T1000 (cell line): ENCODE results near the gene ASIC2.

Experiments used
- DNase-seq: peaks from one replicate; lab custom pipeline; 2025; ENCODE audit warnings: mixed read lengths; lab: John Stamatoyannopoulos, UW

ASIC2 gene

GRCh38 chr17:33202796-33203495 is 90.1 kb downstream of the ASIC2 start:
- no peak for DNase-seq

DNA sequence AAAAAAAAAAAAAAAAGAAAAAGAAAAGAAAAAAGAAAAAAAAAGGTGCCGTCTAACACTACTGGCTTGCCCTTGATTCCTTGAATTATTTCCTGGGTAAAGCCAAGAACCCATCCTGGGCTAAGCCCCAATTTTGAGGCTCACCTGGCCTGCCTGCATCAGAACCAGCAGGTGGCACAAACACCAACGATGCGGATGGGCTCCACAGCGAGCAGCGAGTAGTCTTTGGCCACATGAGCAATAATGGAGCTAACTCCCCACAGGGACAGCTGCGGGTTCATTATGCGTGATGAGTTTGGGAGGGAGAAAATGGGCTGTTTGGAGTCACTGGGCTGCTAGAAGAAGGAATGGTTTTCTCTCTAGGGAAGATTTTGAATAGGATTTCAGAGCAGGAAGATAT is 91.1 kb downstream of the ASIC2 start:
- no peak for DNase-seq

GRCh38 chr17:33201283-33201682 is 91.8 kb downstream of the ASIC2 start:
- DNase-seq, result no peak

DNA sequence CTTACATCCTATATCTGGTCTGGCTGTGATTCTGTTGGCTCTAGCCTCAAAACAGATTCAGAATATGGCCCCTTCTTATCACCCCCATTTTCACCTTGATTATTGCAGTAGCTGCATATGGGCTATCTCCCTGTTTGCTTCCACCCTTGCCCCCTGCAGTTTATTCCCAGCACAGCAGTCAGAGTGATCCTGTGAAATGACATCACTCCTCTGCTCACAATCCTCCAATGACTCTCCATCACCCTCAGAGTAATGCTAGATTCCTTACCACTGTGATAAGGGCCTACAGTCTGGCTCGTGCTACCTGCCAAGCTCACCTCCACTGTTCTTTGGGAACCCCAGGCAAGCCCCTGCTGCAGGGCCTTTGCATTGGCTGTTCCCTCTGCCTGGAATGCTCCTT is 92.5 kb downstream of the ASIC2 start:
- no peak for DNase-seq

- no peak for DNase-seq
Measured at GRCh38 chr17:33199571-33200510, 93.3 kb downstream of the ASIC2 start.

- DNase-seq, result no peak
Measured at GRCh38 chr17:33198954-33199353, 94.1 kb downstream of the ASIC2 start.

GRCh38 chr17:33197342-33197741 is 95.8 kb downstream of the ASIC2 start:
- no peak for DNase-seq

DNA sequence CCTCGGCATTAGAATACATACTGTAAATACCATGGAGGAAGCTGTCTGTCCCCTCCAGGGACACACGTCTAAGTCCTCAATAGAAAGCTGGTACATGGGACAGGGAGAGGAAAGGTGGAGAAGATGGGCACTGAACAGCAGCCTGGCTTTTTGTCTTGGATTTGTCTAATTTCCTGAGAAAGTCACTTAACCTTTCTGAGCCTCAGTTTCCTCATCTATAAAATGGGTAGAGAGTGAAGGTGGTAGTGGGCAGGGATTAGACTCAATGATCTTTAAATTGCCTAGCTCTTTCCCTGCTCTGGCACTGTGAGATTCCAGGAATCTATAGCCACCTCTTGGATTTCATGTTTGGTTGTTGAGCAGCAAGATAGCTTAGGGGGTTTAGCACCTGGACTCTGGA is 96.2 kb downstream of the ASIC2 start:
- no peak for DNase-seq

- DNase-seq, result no peak
Measured at GRCh38 chr17:33192951-33193911, 99.9 kb downstream of the ASIC2 start.

DNA sequence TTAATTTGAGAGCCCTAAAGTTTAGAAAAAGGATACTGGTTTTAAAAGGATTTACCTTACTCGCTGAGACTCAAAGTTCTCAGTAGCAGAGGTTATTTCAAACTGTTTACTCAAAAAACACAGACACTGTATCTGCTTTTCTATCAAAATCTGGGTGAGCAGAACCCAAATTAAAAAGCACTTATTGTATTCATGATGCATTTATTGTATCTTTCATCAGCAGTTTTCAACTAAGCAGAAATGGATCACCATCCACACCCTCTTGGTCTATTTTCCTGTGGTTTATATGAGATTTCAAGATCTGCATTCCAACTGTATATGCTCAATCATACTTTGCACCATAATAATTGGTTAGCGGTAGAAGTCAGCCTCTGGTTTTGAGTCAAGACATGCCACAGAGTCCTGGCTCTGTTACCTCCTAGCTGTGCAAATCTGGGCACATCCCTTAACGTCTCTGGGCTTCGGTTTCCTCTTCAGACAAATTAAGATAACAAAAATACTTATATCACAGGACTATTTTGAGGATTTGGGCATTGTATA is 109.5 kb downstream of the ASIC2 start:
- DNase-seq, result no peak

DNA sequence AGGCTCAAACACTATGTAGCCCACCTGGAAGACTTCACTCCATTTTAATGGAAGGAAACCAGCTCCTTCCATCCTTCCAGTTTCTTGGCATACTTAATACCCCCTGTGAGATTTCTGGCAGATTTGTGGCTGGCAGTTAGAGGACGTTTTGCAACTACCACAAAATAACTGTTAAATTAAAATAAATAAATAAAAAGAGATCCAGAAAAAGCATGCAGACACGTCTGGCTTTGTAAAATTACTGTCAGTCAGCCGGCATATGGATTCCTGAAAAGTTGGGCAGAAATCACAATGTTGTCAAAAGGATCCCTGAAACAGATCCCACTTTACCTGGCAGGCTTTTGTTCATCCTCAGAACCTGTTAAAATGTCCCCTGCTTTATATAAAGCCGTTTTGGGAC is 113.9 kb downstream of the ASIC2 start:
- no peak for DNase-seq

GRCh38 chr17:33178681-33179080 is 114.4 kb downstream of the ASIC2 start:
- DNase-seq, result no peak

DNA sequence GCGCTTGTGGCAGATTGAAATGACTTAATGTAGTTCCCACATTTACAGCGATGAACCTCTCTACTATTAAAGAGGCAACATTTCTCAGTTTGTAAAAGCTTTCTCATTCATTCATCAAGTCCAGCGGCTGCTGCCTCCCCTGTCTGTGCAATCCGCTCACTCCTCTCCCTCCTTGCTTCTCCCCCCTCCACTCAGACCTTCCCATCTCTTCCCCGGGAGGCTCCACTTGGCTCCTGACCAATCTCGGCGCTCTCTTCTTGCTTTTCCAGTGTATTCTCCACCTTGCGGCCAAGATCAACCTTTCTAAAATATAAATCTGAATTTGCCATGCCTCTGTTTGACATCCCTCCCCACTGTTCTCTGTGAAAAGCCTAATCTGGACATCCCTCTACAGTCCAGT is 117.5 kb downstream of the ASIC2 start:
- DNase-seq, result no peak

DNA sequence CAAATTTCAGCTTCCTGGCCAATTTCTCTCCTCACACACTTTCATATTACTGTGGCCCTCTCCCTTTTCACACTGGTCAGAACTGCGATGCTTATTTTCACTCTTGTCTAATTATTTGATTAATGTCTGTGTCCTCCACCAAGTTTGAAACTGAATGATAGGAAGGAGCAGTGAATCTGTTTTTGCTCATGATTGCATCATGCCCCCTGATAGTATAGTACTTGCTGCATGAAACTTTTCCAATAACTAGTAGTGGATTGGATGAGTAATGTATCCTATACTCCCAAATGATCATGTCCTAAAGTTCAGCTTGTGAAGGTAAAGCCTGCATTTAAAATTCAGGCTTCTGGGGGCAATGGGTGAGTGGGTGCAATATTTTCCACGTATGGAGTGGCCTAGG is 121.2 kb downstream of the ASIC2 start:
- no peak for DNase-seq

DNA sequence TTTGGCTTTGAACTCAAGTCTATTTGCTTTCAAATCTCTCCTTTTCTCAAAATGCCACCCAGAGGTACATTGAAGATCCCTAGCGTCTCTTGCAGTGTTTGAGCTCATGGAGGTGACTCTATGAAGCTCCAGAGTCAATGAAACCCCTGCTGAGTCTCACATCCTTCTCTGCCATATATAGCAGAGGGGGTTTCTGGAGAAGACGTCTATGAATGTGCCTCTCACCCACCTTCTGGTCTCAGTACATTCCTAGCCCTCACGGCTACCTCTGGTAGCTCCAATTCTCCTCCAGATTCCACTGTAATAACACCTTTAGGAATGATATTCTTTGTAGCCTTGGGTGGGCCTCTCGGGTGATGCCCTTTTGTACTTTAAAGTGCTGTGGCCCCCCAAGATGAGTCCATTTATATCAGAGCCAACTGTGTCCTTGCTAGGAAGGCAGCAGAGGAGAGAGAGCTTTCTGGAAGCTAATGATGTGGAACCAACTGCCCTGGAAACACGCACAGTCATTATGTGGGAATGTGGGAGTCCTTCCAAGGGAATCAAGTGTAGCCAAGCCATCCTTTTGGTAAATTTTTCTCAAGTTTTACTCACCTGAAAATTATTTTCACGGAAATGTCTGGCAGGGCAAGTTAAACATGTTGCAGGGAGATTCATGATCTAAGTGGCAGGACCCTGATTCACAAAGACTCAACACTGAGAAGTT is 123.4 kb downstream of the ASIC2 start:
- no peak for DNase-seq

- no peak for DNase-seq
Measured at GRCh38 chr17:33167736-33168135, 125.4 kb downstream of the ASIC2 start.

- no peak for DNase-seq
Measured at GRCh38 chr17:33166472-33166871, 126.6 kb downstream of the ASIC2 start.

- DNase-seq, result no peak
Measured at GRCh38 chr17:33164169-33164881, 128.8 kb downstream of the ASIC2 start.

- no peak for DNase-seq
Measured at GRCh38 chr17:33163533-33164168, 129.4 kb downstream of the ASIC2 start.

DNA sequence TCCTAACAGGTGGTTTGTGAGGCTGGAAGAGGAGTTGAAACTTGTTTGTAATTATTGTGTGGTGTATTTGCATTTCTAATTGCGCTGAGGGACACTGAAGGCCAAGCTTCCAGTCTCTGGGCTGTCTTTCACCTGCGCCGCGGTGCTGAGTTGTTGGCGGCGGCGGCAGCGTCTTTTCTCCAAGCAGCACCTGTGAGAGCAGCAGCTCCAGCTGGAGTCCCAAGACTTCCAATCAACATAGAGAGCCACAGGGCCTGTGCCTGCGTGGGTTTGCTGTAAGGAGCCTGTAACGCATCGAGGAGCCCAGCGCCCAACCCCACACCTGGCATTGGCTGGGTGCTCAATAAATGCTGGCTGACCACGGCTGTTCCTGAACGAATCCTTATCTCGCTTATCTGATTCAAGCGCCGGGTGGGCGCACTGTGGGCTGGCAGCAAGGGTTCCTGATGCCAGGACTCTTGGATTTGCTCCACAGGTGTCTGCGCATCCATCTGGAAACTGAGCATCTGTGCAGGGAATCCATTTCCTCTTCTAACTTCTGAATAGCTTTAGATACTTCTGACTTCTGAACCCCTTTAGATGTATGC is 138.1 kb downstream of the ASIC2 start:
- no peak for DNase-seq
